Fibroblast of skin of left biceps (primary cell): ENCODE results near the gene APOH.
"Not testable (repeated sequence)": the region's sequence is repeated elsewhere in the genome, so short reads cannot be mapped to it uniquely, and the experiment has no call there.

ENCODE experiments used
- DNase-seq, 2 experiments: peaks; one replicate each; pipeline ENCODE4 v3.0.0-alpha.2; 2013; ENCODE audit warnings: low read depth in 2 of 2

APOH gene

GRCh38 chr17:66228887-66229782, at the start of gene APOH:
Gene APOH (minus strand): TSS chr17:66229415. CDS start chr17:66229379, 36 bp downstream.
- DNase-seq: no peak

- no peak for DNase-seq
Measured at GRCh38 chr17:66277191-66277590, 48.0 kb upstream of the APOH start.

- no peak for DNase-seq
Measured at GRCh38 chr17:66276328-66276937, 47.2 kb upstream of the APOH start.

- peak in 1 of 2 experiments; percentile 39 for DNase-seq
Measured at GRCh38 chr17:66275651-66276050, 46.4 kb upstream of the APOH start.

GRCh38 chr17:66273586-66273848, 44.3 kb upstream of the APOH start:
- no peak for DNase-seq

GRCh38 chr17:66272811-66273585, 43.8 kb upstream of the APOH start:
- peak; percentile 70 to 71 for DNase-seq

GRCh38 chr17:66271512-66271911, 42.3 kb upstream of the APOH start:
- DNase-seq: no peak

- DNase-seq: no peak
Measured at GRCh38 chr17:66270106-66270505, 40.9 kb upstream of the APOH start.

- DNase-seq: peak; percentile 74 to 75
Measured at GRCh38 chr17:66268247-66268927, 39.2 kb upstream of the APOH start.

- no peak for DNase-seq
Measured at GRCh38 chr17:66264696-66265095, 35.5 kb upstream of the APOH start.

GRCh38 chr17:66262767-66263166, 33.6 kb upstream of the APOH start:
- no peak for DNase-seq

- no peak for DNase-seq
Measured at GRCh38 chr17:66260688-66261087, 31.5 kb upstream of the APOH start.

- DNase-seq: no peak
Measured at GRCh38 chr17:66260275-66260674, 31.1 kb upstream of the APOH start.

- no peak for DNase-seq
Measured at GRCh38 chr17:66255527-66255971, 26.3 kb upstream of the APOH start.

GRCh38 chr17:66255112-66255511, 25.9 kb upstream of the APOH start:
- DNase-seq: peak in 1 of 2 experiments; percentile 52

GRCh38 chr17:66253458-66253857, 24.2 kb upstream of the APOH start:
- not testable (repeated sequence) for DNase-seq

GRCh38 chr17:66250686-66251085, 21.5 kb upstream of the APOH start:
- no peak for DNase-seq

GRCh38 chr17:66248285-66248684, 19.1 kb upstream of the APOH start:
- DNase-seq: no peak

GRCh38 chr17:66241839-66242238, 12.6 kb upstream of the APOH start:
- no peak for DNase-seq

- peak; percentile 21 to 39 for DNase-seq
Measured at GRCh38 chr17:66240630-66241029, 11.4 kb upstream of the APOH start.

- DNase-seq: no peak
Measured at GRCh38 chr17:66240013-66240412, 10.8 kb upstream of the APOH start.
